Measurements from ENCODE around the gene SLC7A14. TPM values are rescaled to one million over a fixed set of nuclear protein-coding genes. Genes with fewer than 3 reads are reported as not detected.

SLC7A14 gene
- total RNA-seq, 1 experiment from 2014 or later = not detected

GRCh38 chr3:170634663-170635384 is 48.9 kb upstream of the SLC7A14 start:
- Histone ChIP-seq H3K9me2 (ENCODE audit: insufficient read depth) (no peaks in the 10 kb centered on the region), H3K9me3 (ENCODE audit: control insufficient read depth in 1 of 2, insufficient read depth in 1 of 2, low read depth in 1 of 2, low read length in 2 of 2) (no peaks in the 10 kb centered on the region), H3K27me3 (ENCODE audit: insufficient read depth, low read length) (no peaks in the 10 kb centered on the region), H3K79me2 (ENCODE audit: insufficient read depth, low read length) (no peaks in the 10 kb centered on the region), H3K36me3 (ENCODE audit: control insufficient read depth in 1 of 2, insufficient read depth in 2 of 2, low read length in 2 of 2) (no peaks in the 10 kb centered on the region), H2AFZ (ENCODE audit: low read depth, low read length, poor library complexity, severe bottlenecking) (no peak overlapping the region), H3K4me3 (replicated peaks in 1 of 2; ENCODE audit: low read depth in 1 of 2, low read length in 2 of 2) (no peak overlapping the region), H4K20me1 (ENCODE audit: insufficient read depth) (no peaks in the 10 kb centered on the region), H3K4me1 (ENCODE audit: control insufficient read depth in 1 of 2, insufficient read depth in 2 of 2, low read length in 2 of 2) (no peaks in the 10 kb centered on the region), H3K4me2 (ENCODE audit: low read length) (no peak overlapping the region), H3K27ac (ENCODE audit: low read depth, low read length) (no peak overlapping the region), H3K9ac (ENCODE audit: low read length) (no peak overlapping the region)
- DNase-seq (ENCODE audit: low read depth, low spot score) = no peak
- TF ChIP-seq FOSL1 (IDR thresholded peaks at IDR 0.05; ENCODE audit: low read depth) (no peak), JUND (IDR thresholded peaks at IDR 0.05) (no peak), EGR1 (IDR thresholded peaks at IDR 0.05; ENCODE audit: low read depth) (no peak), TCF7L2 (IDR thresholded peaks at IDR 0.05; ENCODE audit: borderline replicate concordance, extremely low read depth, insufficient read depth, insufficient read length) (no peak), SIN3A (IDR thresholded peaks at IDR 0.05; ENCODE audit: low read depth) (no peak), MAX (IDR thresholded peaks at IDR 0.05) (no peak), ATF3 (IDR thresholded peaks at IDR 0.05) (no peak), ELF1 (IDR thresholded peaks at IDR 0.05; ENCODE audit: borderline replicate concordance, low read depth) (no peak), YY1 (IDR thresholded peaks at IDR 0.05; ENCODE audit: extremely low read depth, insufficient replicate concordance, low read depth, low read length) (no peak), EZH2 (IDR thresholded peaks at IDR 0.05) (no peak), SRF (IDR thresholded peaks at IDR 0.05; ENCODE audit: low read depth) (no peak), REST (IDR thresholded peaks at IDR 0.05; ENCODE audit: low read depth) (no peak), RAD21 (IDR thresholded peaks at IDR 0.05; ENCODE audit: low read depth) (no peak), ZBTB33 (IDR thresholded peaks at IDR 0.05; ENCODE audit: extremely low read depth, insufficient replicate concordance, low read length) (no peak), EZH2phosphoT487 (IDR thresholded peaks at IDR 0.05; ENCODE audit: borderline replicate concordance) (no peak), CTCF (IDR thresholded peaks at IDR 0.05 in 2 of 3, conservative IDR thresholded peaks at IDR 0.05 in 1 of 3; ENCODE audit: borderline replicate concordance in 1 of 3, insufficient read depth in 1 of 3, low read depth in 2 of 3, low read length in 2 of 3) (no peak), CEBPB (IDR thresholded peaks at IDR 0.05; ENCODE audit: low read depth) (no peak)
- CTCF ChIA-PET = no interaction called here
- ATAC-seq = no peak
- POLR2A ChIA-PET = no interaction called here
- RAD21 ChIA-PET (ENCODE audit: low non-redundant PET in 1 of 2, low total read pairs in 2 of 2, uncharacterized antibody in 2 of 2, unreplicated experiment in 2 of 2) = no interaction called here
- intact Hi-C loops (cut with micrococcal nuclease) = no loop called here
- no TSS peak for BruUV-seq (replicated peaks)
